HUDEP-2 (cell line): Measurements from ENCODE around the gene SSX2IP.

Experiments used
- DNase-seq, 76 experiments: peaks; one replicate each; lab custom pipeline; 2025; ENCODE audit not compliant: unreplicated experiment in 76 of 76; lab: John Stamatoyannopoulos, UW

Gene SSX2IP

DNA sequence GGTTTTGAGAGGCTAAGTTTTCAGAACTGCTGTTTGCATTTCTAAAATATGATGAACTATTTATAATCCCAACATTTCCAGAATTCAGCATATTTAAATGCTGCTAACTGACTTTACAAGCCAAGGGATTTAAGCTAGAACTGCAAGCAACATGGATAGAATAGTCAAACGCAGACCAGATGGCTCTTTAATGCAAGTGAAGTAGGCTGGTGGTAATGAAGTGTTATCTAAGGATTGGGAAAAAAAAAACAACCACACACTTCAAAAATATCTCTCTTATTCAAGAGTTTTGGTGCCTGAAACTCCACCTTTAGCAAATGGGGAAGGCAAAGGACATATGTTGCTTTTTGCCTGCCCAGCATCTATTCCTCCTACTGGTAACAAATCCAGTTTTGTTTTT is 20.9 kb upstream of the SSX2IP start:
- DNase-seq: no peak

GRCh38 chr1:84709131-84709530 is 18.9 kb upstream of the SSX2IP start:
- peak in 1 of 76 experiments; percentile 3 for DNase-seq

GRCh38 chr1:84708031-84708430 is 17.8 kb upstream of the SSX2IP start:
- no peak for DNase-seq

DNA sequence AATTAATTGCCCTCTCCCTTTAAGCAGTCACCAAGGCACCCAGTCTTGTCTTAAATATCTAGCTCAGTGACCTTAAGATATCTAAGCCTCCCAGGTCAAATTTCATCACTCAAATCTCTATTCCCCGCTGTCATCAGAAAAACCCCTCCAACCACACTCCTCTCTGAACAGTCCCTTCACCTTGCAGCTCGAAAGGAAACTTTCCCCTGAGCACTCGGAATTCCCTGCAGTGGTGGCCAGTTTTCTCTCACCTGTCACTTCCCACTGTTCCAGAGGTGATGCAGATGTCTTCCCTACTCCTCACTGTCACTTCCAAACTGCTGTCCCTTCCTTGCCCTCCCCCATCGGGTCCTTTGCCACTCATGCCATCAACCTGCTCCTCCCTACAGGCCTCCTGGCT is 15.3 kb upstream of the SSX2IP start:
- no peak for DNase-seq

- no peak for DNase-seq
These were observed 14.7 kb upstream of the SSX2IP start for GRCh38 chr1:84704872-84705417.

- DNase-seq: no peak
These were observed 13.2 kb upstream of the SSX2IP start for GRCh38 chr1:84703431-84703830.

DNA sequence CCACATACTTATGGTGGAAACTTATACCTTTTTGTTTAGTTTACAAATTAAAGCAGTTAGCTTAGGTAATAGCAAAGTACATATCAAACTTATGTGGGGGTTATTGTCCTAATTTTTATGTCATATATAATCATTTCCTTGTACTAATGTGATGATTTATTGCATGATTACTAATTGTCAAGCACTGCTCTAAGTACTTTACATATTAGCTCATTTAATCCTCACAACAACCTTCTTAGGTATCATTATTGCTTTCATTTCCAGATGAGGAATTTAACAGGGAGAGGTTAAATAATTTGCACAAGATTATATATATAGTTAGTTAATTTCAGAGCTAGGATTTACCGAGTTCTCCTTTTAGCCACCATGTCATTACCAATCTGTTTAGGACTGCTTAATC is 11.9 kb upstream of the SSX2IP start:
- no peak for DNase-seq

- no peak for DNase-seq
These were observed 11.1 kb upstream of the SSX2IP start for GRCh38 chr1:84701376-84701775.

DNA sequence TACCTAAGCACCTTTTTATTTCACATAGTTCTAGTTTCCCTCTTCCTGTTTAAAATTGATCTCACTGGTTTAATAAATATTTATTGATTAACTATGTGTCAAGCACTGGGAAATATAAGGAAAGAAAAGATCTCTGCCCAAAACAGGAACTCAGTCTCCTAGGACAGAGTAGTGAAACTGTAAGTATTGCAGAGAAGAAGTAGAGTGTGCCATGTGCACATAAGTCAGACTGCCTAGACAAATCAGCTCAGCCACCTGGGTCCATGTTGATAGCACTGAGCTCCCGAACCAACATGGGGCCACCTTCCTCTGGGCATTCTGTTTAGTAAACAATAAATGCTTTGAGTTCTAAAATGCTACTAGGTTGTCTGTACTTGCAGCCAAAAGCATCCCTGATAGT is 9.8 kb upstream of the SSX2IP start:
- no peak for DNase-seq

DNA sequence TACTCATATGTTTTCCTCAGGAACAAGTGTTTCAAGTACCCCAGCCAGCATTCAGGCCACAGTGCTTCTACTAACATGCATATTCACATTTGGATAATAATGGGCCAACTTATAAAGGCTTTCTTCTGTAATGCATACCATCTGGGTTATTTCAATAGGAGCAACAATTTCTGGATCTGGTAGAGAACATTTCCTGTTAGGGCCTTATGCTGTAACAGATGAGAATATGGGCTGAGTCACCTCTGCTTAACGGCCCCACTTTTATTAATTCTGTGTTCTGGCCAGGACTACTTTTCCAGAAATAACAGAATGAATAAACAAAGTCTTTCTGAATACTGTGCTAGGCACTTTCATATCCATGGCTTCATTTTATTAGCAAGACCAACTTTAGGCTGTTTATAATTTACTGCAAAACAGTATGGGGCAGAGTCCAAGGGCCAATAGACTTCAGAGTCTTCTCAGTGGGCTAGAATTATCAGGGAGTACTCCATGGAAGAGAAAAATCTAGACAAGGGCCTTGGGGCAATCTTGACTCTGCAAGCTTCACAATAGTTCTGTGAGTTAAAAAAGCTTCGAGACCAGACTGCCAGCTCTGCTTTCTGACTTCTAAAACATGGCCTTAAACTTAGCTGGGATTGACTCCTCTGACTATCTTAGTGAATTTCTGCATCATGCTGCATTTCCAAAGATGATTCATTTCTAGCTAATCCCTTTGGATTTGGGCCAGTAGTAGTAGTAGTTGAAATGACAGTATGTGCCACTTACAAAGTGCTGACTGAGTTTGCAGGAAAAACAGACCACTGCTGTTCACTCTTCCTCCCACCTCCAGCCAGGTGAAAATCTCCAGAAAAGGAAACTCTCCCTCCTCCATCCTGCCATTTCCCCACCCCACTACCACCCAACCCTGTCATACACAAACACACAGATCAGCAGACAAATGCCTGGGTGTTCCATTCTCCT is 8.2 kb upstream of the SSX2IP start:
- peak in 6 of 76 experiments; percentile 7 to 44 (median 22) for DNase-seq

DNA sequence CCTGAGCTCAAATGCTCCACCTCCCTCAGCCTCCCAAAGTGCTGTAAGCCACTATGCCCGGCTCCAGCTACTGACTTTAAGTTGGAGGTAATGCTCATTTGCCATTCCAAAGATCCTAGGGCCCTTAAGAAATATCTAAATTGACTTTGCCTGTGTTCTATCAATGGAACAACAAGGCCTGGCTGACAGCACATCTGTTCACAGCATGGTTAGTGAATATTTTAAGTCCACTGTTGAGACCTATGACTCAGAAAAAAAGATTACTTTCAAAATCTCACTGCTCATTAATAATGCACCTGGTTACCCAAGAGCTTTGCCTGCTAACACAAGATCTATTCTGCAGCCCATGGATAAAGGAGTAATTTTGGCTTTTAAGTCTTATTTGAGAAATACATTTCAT is 3.5 kb upstream of the SSX2IP start:
- DNase-seq: no peak

DNA sequence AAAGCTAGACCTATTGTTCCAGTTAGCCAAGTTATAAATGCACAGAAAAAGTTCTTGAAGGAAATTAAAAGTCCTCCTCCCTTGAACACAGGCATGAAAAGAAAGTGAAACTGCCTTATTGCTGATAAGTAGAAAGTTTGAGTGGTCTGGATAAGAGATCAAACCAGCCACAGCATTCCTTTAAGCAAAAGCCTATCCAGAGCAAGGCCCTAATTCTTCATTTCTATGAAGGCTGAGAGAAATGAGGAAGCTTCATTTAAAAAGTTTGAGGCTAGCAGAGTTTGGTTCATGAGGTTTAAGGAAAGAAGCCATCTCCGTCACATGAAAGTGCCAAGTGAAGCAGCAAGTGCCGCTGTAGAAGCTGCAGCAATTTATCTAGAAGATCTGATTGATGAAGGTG is 2.7 kb upstream of the SSX2IP start:
- peak in 11 of 76 experiments; percentile 7 to 31 (median 18) for DNase-seq

DNA sequence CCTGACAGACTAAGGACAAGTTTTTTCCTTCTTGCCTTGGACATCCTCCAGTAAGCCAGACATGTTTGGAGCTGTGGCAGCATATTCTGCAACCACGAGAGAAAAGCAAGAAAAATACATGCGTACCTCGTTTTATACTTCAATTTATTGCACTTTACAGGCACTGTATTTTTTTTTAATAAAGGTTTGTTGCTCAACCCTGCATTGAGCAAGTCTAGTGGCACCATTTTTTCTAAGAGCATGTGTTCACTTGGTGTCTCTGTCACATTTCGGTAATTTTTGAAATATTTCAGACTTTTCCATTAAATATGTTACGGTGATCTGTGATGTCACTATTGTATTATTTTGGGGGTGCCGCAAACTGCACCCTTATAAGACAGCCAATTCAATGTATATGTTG is 2.1 kb upstream of the SSX2IP start:
- no peak for DNase-seq

DNA sequence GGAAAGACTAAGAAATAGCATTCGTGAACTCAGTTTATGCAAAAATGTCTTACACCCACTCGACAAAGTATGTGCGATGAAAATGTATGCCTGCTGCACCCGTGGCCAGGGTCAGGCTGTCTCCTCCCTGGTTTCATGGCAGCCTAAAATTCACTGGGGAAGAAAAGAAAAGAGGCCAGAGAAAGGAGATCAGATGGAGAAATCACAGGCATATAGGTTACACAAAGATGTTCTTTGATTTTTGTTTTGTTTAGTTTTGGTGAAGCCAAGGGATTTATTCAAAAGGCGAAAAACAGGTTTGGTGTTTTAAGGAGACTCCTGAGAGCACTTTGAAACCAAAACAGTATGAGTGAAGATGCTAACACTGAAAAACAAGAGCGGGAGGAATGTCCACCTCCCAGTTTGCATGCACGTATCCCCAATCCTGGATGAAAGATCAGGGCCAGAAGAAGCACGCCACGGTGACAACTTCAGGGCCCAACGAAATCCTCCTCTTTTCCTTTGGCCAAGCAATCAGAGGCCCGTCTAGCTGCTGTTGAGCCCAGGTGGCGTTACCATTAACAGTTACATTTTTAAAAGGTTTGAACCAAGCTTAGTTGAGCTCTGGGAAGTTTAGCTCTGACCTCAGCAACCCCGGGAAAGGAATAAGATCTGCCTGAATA is 992 bp upstream of the SSX2IP start:
- peak in 2 of 76 experiments; percentile 26 to 40 for DNase-seq

GRCh38 chr1:84689514-84690396 is 506 bp downstream of the SSX2IP start:
- DNase-seq: peak in 58 of 76 experiments; percentile 7 to 65 (median 42)

- peak in 47 of 76 experiments; percentile 4 to 86 (median 58) for DNase-seq
These were observed 1.7 kb downstream of the SSX2IP start for GRCh38 chr1:84688463-84689061.

- DNase-seq: peak in 14 of 76 experiments; percentile 2 to 67 (median 42)
These were observed 2.4 kb downstream of the SSX2IP start for GRCh38 chr1:84687714-84688462.

GRCh38 chr1:84686223-84686622 is 4.0 kb downstream of the SSX2IP start:
- DNase-seq: peak in 6 of 76 experiments; percentile 19 to 38 (median 21)

GRCh38 chr1:84683508-84683907 is 6.8 kb downstream of the SSX2IP start:
- DNase-seq: no peak
